Liver (tissue), 9 donors: ENCODE measurements around the gene PPP1R2B. TPM values are rescaled to one million over a fixed set of nuclear protein-coding genes. Genes with fewer than 3 reads are reported as not detected.

Source experiments
- DNase-seq: peaks from one replicate; pipeline ENCODE4 v3.0.0-alpha.2; 2017; ENCODE audit warnings: low spot score
- H3K27ac ChIP-seq, 2 donors: one replicate each; pipeline ENCODE4 v1.7.0; 2013; ENCODE audit warnings: inconsistent platforms in 2 of 2, low read length in 2 of 2, control low read depth in 1 of 2, low read depth in 1 of 2, mild to moderate bottlenecking in 1 of 2
- H3K27me3 ChIP-seq, 4 donors: one replicate each; pipeline versions ENCODE4 v1.6.1 to v1.7.0; 2013; ENCODE audit warnings: low read length in 3 of 4, inconsistent platforms in 1 of 4, mild to moderate bottlenecking in 1 of 4, moderate library complexity in 1 of 4; ENCODE audit not compliant: control insufficient read depth in 4 of 4, insufficient read depth in 4 of 4
- H3K36me3 ChIP-seq, 4 donors: one replicate each; pipeline versions ENCODE4 v1.6.1 to v1.7.0; 2013; ENCODE audit warnings: low read length in 3 of 4, mild to moderate bottlenecking in 3 of 4, low read depth in 1 of 4, moderate library complexity in 1 of 4; ENCODE audit not compliant: control insufficient read depth in 4 of 4, insufficient read depth in 3 of 4
- H3K4me1 ChIP-seq, 4 donors: one replicate each; pipeline versions ENCODE4 v1.6.1 to v1.7.0; 2013; ENCODE audit warnings: low read length in 3 of 4, mild to moderate bottlenecking in 3 of 4, moderate library complexity in 1 of 4; ENCODE audit not compliant: control insufficient read depth in 4 of 4, insufficient read depth in 4 of 4
- H3K4me3 ChIP-seq, 3 donors: one replicate each; pipeline versions ENCODE4 v1.6.1 to v1.7.0; 2013; ENCODE audit warnings: low read length in 3 of 3, control low read depth in 1 of 3, low read depth in 1 of 3, mild to moderate bottlenecking in 1 of 3
- H3K9ac ChIP-seq, 2 donors: one replicate each; pipeline ENCODE4 v1.7.0; 2013; ENCODE audit warnings: low read length in 2 of 2, mild to moderate bottlenecking in 2 of 2, moderate library complexity in 2 of 2, control low read depth in 1 of 2, low read depth in 1 of 2
- H3K9me3 ChIP-seq, 4 donors: one replicate each; pipeline versions ENCODE4 v1.6.1 to v1.7.0; 2013; ENCODE audit warnings: low read length in 3 of 4; ENCODE audit not compliant: control insufficient read depth in 4 of 4
- ATF3 ChIP-seq: IDR thresholded peaks from 2 replicates; pipeline ENCODE4 v1.6.1; 2016; ENCODE audit warnings: antibody characterized with exemption
- CTCF ChIP-seq: fragments of 150-350 bp; IDR thresholded peaks from 2 replicates; pipeline ENCODE4 v1.5.1; 2017; ENCODE audit warnings: improper control_type of control experiment, low read depth, low read length; ENCODE audit not compliant: missing input control
- EGR1 ChIP-seq, 2 donors: IDR thresholded peaks; 2 replicates each; pipeline ENCODE4 v1.6.1; 2016 to 2018; ENCODE audit warnings: antibody characterized with exemption in 2 of 2, low read depth in 2 of 2
- FOXA1 ChIP-seq: IDR thresholded peaks from 2 replicates; pipeline ENCODE4 v1.6.1; 2016; ENCODE audit warnings: antibody characterized with exemption
- FOXA2 ChIP-seq: IDR thresholded peaks from 2 replicates; pipeline ENCODE4 v1.6.1; 2016; ENCODE audit warnings: antibody characterized with exemption
- GABPA ChIP-seq, 2 donors: IDR thresholded peaks in 1 of 2; conservative IDR thresholded peaks in 1 of 2; 2 replicates each; pipeline ENCODE4 v1.6.1; 2016; ENCODE audit warnings: antibody characterized with exemption in 2 of 2, mild to moderate bottlenecking in 1 of 2, moderate library complexity in 1 of 2
- HNF4A ChIP-seq, 2 donors: conservative IDR thresholded peaks; 2 replicates each; pipeline ENCODE4 v1.6.1; 2016; ENCODE audit warnings: antibody characterized with exemption in 2 of 2, mild to moderate bottlenecking in 2 of 2
- HNF4G ChIP-seq: IDR thresholded peaks from 2 replicates; pipeline ENCODE4 v1.6.1; 2016; ENCODE audit warnings: antibody characterized with exemption
- JUND ChIP-seq, 2 donors: IDR thresholded peaks; 2 replicates each; pipeline ENCODE4 v1.6.1; 2016; ENCODE audit warnings: antibody characterized with exemption in 2 of 2
- MAX ChIP-seq: IDR thresholded peaks from 2 replicates; pipeline ENCODE4 v1.6.1; 2016; ENCODE audit warnings: antibody characterized with exemption
- NR2F2 ChIP-seq: IDR thresholded peaks from 2 replicates; pipeline ENCODE4 v1.6.1; 2016; ENCODE audit warnings: antibody characterized with exemption
- RAD21 ChIP-seq, 2 donors: IDR thresholded peaks; 2 replicates each; pipeline ENCODE4 v1.6.1; 2016; ENCODE audit warnings: antibody characterized with exemption in 2 of 2, mild to moderate bottlenecking in 2 of 2
- REST ChIP-seq: IDR thresholded peaks from 2 replicates; pipeline ENCODE4 v1.6.1; 2016; ENCODE audit warnings: antibody characterized with exemption, mild to moderate bottlenecking
- RXRA ChIP-seq, 2 donors: IDR thresholded peaks; 2 replicates each; pipeline ENCODE4 v1.6.1; 2017 to 2018; ENCODE audit warnings: antibody characterized with exemption in 2 of 2, mild to moderate bottlenecking in 1 of 2
- SP1 ChIP-seq: IDR thresholded peaks from 2 replicates; pipeline ENCODE4 v1.6.1; 2018; ENCODE audit warnings: antibody characterized with exemption, mild to moderate bottlenecking
- TAF1 ChIP-seq: conservative IDR thresholded peaks from 2 replicates; pipeline ENCODE4 v1.6.1; 2016; ENCODE audit warnings: antibody characterized with exemption, mild to moderate bottlenecking
- YY1 ChIP-seq: IDR thresholded peaks from 2 replicates; pipeline ENCODE4 v1.6.1; 2016; ENCODE audit warnings: antibody characterized with exemption, mild to moderate bottlenecking
- ZBTB33 ChIP-seq: IDR thresholded peaks from 2 replicates; pipeline ENCODE4 v1.6.1; 2016; ENCODE audit warnings: antibody characterized with exemption
- WGBS: extraction: QIAGEN DNeasy Blood & Tissue Kit; methylation state at CpG from one replicate; pipeline ENCODE4 v1.1.7; 2013; 5-methylcytosine and 5-hydroxymethylcytosine counted together
- polyA plus RNA-seq, 2 donors: library from polyadenylated mRNA; stranded (reverse) in 1 of 2; unstranded in 1 of 2; fragments of 200-250 nt in 1 of 2; fragments of >200 nt in 1 of 2; fragmentation: Nextera tagmentation in 1 of 2; extraction: Ambion mirVana in 1 of 2; gene quantifications; one replicate each; pipeline versions ENCODE4 v1.2.1 to v1.2.3, GENCODE V29; 2013 to 2015
- total RNA-seq, 2 donors: library from RNA; depleted of rRNA; stranded (reverse); fragments of >200 nt; gene quantifications; one replicate each; pipeline ENCODE4 v1.2.3, GENCODE V29; 2014
- donor health status: healthy.
- donor health status: healthy.
- donor health status: healthy.
- donor health status: healthy.
- donor health status: healthy.

The PPP1R2B gene
- total and polyA plus RNA-seq, 4 donors, result not detected

- Histone ChIP-seq H3K4me1 (no peaks in the 10 kb centered on the region), H3K4me3 (no peak overlapping the region), H3K36me3 (no peaks in the 10 kb centered on the region), H3K27ac (no peak overlapping the region), H3K9me3 (no peaks in the 10 kb centered on the region), H3K27me3 (peaks cover 0 to 2% (median 0%) of the 10 kb centered on the region in 4 donors), H3K9ac (no peak overlapping the region)
- WGBS, result 88% methylated on average over 5 of the region's 5 CpGs
- TF ChIP-seq RXRA (IDR thresholded peaks at IDR 0.05), result no peak
- no peak for TF ChIP-seq FOXA2
- no peak for TF ChIP-seq CTCF
- TF ChIP-seq YY1, result no peak
- no peak for TF ChIP-seq NR2F2
- TF ChIP-seq TAF1, result no peak
- no peak for TF ChIP-seq REST
- no peak for TF ChIP-seq SP1
- TF ChIP-seq FOXA1, result no peak
- no peak for TF ChIP-seq HNF4G
- TF ChIP-seq RAD21 (IDR thresholded peaks at IDR 0.05), result no peak
- no peak for TF ChIP-seq GABPA (IDR thresholded peaks at IDR 0.05 in 1 of 2, conservative IDR thresholded peaks at IDR 0.05 in 1 of 2)
- TF ChIP-seq EGR1 (IDR thresholded peaks at IDR 0.05; ENCODE audit: low read depth in 2 of 2), result no peak
- TF ChIP-seq JUND (IDR thresholded peaks at IDR 0.05), result no peak
- TF ChIP-seq ZBTB33, result no peak
- TF ChIP-seq HNF4A (conservative IDR thresholded peaks at IDR 0.05), result no peak
- no peak for TF ChIP-seq MAX
- no peak for TF ChIP-seq ATF3
- no peak for DNase-seq
Observed at GRCh38 chr5:156838961-156839360, 11.1 kb upstream of the PPP1R2B start.

GRCh38 chr5:156841737-156842136, 8.4 kb upstream of the PPP1R2B start:
- H3K27me3 ChIP-seq, result no peaks in the 10 kb centered on the region
- TF ChIP-seq RAD21 (IDR thresholded peaks at IDR 0.05), result no peak
- no peak for TF ChIP-seq GABPA (IDR thresholded peaks at IDR 0.05 in 1 of 2, conservative IDR thresholded peaks at IDR 0.05 in 1 of 2)
- no peak for TF ChIP-seq JUND (IDR thresholded peaks at IDR 0.05)
- no peak overlapping the region for H3K4me3 ChIP-seq
- no peak overlapping the region for H3K27ac ChIP-seq
- no peak overlapping the region for H3K9ac ChIP-seq
- no peaks in the 10 kb centered on the region for H3K36me3 ChIP-seq
- no peaks in the 10 kb centered on the region for H3K4me1 ChIP-seq
- no peak for DNase-seq
- no peaks in the 10 kb centered on the region for H3K9me3 ChIP-seq
